GM19438 (cell line): ENCODE data around the gene TPGS2.

Experiments
- ATAC-seq: cut with Tn5 transposase; IDR thresholded peaks from one replicate; pipeline ENCODE4 v1.9.1; 2021; ENCODE audit warnings: low read depth; ENCODE audit not compliant: unreplicated experiment

Gene TPGS2

GRCh38 chr18:36745219-36745975 lies 83.4 kb downstream of the TPGS2 start:
- ATAC-seq: no peak

DNA sequence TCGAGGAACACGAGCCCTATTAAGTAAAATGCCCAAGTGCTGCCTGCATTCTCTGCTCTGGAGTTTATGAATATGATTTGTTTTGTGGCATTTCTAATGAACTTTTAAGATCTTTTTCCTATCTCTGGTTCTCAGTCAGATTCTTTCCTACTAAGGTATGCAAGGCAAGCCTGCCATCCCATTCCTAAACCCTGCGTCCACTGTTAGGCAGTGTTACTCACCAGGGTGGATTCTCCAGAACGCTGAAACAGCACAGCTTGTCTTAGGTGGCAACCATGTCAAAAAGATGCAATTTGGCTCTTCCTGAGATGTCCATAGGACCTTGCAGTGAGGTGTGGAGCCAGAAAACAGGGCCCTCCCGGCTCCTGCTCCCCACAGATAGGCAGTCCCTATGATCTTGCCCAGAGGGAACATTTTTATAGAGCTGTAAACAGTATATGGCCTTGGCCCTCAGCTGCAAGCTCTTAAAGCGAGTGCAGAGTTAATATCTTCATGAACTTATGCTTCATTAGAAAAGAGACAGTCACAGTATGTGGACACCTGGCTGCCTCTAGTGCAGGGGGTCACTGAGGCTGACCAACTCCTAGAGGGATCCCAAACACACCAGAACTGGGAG lies 84.4 kb downstream of the TPGS2 start:
- ATAC-seq: no peak
